T-helper 17 cell (primary cell): ENCODE results near the gene TBC1D2. TPM values are rescaled to one million over a fixed set of nuclear protein-coding genes. Genes with fewer than 3 reads are reported as not detected.

Experiments used
- ATAC-seq: fragments of 150-1000 bp; cut with Tn5 transposase; 2 replicates; pipeline ENCODE4 v1.10.0; 2021; ENCODE audit warnings: mild to moderate bottlenecking, moderate library complexity
- DNase-seq, 3 donors: peaks; one replicate each; pipeline versions ENCODE4 v3.0.0 to v3.0.0-alpha.2; 2020 to 2021
- H3K9me3 ChIP-seq: one replicate; pipeline ENCODE4 v1.7.0; 2013; ENCODE audit warnings: low read length, mild to moderate bottlenecking; ENCODE audit not compliant: control insufficient read depth, poor library complexity, severe bottlenecking
- H3K27ac Mint-ChIP-seq: one replicate; pipeline ENCODE4 v1.8.0; 2022; ENCODE audit warnings: mild to moderate bottlenecking, moderate library complexity, mixed read lengths
- H3K27me3 Mint-ChIP-seq: one replicate; pipeline ENCODE4 v1.8.0; 2022; ENCODE audit warnings: mixed read lengths
- H3K36me3 Mint-ChIP-seq: one replicate; pipeline ENCODE4 v1.8.0; 2022; ENCODE audit warnings: low read depth, mixed read lengths
- H3K4me1 Mint-ChIP-seq: one replicate; pipeline ENCODE4 v1.8.0; 2022; ENCODE audit warnings: mild to moderate bottlenecking, mixed read lengths
- H3K4me3 Mint-ChIP-seq: one replicate; pipeline ENCODE4 v1.8.0; 2022; ENCODE audit warnings: mild to moderate bottlenecking, moderate library complexity, mixed read lengths
- total RNA-seq, 4 donors: library from RNA in 2 of 4; stranded (reverse) in 2 of 4; gene quantifications; one replicate each; pipeline ENCODE4 v1.2.3 and lab custom pipeline; 2022 to 2026

Gene TBC1D2
- total RNA-seq, 2 donors from 2014 or later = 7.8 to 8.2 TPM

- peak overlapping the region; percentile 90 for H3K27ac Mint-ChIP-seq
- H3K4me3 Mint-ChIP-seq = peak overlapping the region; percentile 21
- H3K27me3 Mint-ChIP-seq = no peaks in the 10 kb centered on the region
- DNase-seq (no peak), ATAC-seq (no peak)
- H3K4me1 Mint-ChIP-seq = peaks cover 42% of the 10 kb centered on the region
- H3K9me3 ChIP-seq = no peaks in the 10 kb centered on the region
- H3K36me3 Mint-ChIP-seq = peaks cover 4% of the 10 kb centered on the region
Observed at GRCh38 chr9:98171176-98171925, 84.1 kb downstream of the TBC1D2 start.

DNA sequence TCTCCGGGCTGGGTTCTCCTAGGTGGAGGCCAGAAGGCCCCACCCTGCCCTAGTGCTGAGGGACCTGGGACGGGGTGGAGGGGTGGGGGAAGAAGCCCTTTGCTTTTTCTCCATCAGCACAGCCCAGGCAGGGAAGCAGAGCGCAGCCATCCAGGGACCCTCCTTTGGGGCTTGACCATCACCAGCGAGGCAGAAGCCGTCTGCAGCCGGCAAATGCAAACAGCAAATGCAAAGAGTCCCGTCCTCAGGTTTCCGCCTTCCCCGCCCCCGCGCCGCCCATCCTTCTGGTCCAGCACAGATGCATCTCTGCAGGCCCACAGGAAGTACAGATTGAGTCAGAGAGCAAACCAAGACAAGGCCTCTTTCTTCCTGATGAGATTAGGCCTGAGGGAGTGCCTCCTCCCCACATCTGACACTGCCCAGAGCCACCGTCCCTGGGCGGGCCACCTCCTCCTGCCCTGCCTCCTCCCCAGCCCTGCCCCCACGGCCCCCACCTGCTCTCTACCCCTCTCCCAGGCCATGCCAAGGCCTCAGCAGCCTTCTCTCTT lies 86.4 kb downstream of the TBC1D2 start:
- H3K27me3 Mint-ChIP-seq = no peaks in the 10 kb centered on the region
- DNase-seq = peak in 1 of 3 donors; percentile 22
- peak overlapping the region; percentile 90 for H3K27ac Mint-ChIP-seq
- peak overlapping the region; percentile 84 for H3K4me3 Mint-ChIP-seq
- peaks cover 4% of the 10 kb centered on the region for H3K36me3 Mint-ChIP-seq
- peaks cover 57% of the 10 kb centered on the region for H3K4me1 Mint-ChIP-seq
- ATAC-seq = peak; percentile 76
- H3K9me3 ChIP-seq = no peaks in the 10 kb centered on the region

DNA sequence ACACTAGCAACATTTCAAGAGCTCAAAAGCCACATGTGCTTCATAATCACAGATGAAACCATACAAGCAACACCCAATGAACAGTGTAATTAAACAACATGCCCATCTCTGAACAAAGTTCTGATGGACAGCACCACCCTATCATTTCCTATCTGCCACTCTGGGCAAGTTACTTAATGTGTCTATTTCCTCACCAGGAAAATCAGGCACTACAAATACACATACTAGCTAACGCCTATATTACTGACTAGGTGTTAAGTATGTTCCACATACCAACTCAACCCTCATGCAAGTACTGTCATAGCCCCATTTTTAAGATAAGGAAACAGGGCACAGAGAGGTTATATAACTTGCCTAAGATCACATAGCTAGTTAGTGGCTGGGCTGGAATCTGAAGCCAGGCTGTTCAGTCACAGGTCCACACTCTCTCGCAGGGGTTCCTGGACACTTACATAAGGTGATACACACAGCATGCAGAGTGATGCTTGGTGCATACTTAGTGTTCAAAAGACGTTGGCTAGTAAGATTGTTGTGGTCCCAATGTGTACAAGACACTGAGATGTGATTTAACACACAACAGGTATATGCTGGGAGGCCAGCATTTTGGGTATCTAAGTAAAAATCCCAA lies 87.2 kb downstream of the TBC1D2 start:
- H3K9me3 ChIP-seq = no peaks in the 10 kb centered on the region
- Mint-ChIP-seq H3K27ac (peak overlapping the region; percentile 67), H3K36me3 (peaks cover 3% of the 10 kb centered on the region), H3K27me3 (no peaks in the 10 kb centered on the region), H3K4me1 (peaks cover 58% of the 10 kb centered on the region), H3K4me3 (no peak overlapping the region)
- DNase-seq (no peak), ATAC-seq (peak; percentile 10)

GRCh38 chr9:98164912-98165311 lies 90.5 kb downstream of the TBC1D2 start:
- Mint-ChIP-seq H3K27ac (peak overlapping the region; percentile 57), H3K4me3 (no peak overlapping the region), H3K4me1 (peaks cover 54% of the 10 kb centered on the region), H3K36me3 (peaks cover 3% of the 10 kb centered on the region), H3K27me3 (no peaks in the 10 kb centered on the region)
- no peak for ATAC-seq
- no peak for DNase-seq
- no peaks in the 10 kb centered on the region for H3K9me3 ChIP-seq

DNA sequence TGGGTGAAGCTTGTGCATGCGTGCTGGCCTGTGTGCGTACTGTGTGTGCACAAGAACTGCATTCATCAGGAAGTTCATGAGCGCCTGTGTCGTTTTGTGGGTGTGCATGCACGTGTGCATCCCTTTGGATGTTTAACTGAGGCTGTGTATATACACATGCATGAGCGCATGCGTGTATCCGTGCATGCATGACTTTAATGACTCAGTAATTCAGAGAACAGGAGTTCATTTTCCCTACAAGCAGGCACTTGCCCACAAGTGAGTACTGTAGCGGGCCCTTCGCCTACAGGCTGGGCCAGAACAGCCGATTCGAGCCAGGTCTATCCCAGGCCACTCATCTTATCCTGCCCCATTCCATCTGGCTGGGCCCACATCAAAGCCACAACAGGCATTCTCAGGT lies 92.8 kb downstream of the TBC1D2 start:
- DNase-seq (no peak), ATAC-seq (no peak)
- Mint-ChIP-seq H3K4me1 (peaks cover 49% of the 10 kb centered on the region), H3K4me3 (no peak overlapping the region), H3K27me3 (no peaks in the 10 kb centered on the region), H3K36me3 (peaks cover 5% of the 10 kb centered on the region), H3K27ac (peak overlapping the region; percentile 57)
- no peaks in the 10 kb centered on the region for H3K9me3 ChIP-seq

GRCh38 chr9:98161851-98162250 lies 93.6 kb downstream of the TBC1D2 start:
- Mint-ChIP-seq H3K27me3 (no peaks in the 10 kb centered on the region), H3K4me1 (peaks cover 46% of the 10 kb centered on the region)

GRCh38 chr9:98159790-98160189 lies 95.7 kb downstream of the TBC1D2 start:
- H3K4me3 Mint-ChIP-seq = no peak overlapping the region
- peaks cover 32% of the 10 kb centered on the region for H3K4me1 Mint-ChIP-seq
- no peaks in the 10 kb centered on the region for H3K9me3 ChIP-seq
- DNase-seq (no peak), ATAC-seq (no peak)
- H3K27ac Mint-ChIP-seq = peak overlapping the region; percentile 67
- peaks cover 5% of the 10 kb centered on the region for H3K36me3 Mint-ChIP-seq
- H3K27me3 Mint-ChIP-seq = no peaks in the 10 kb centered on the region

More at GRCh38 chr9:98161851-98162250, 93.6 kb downstream of the TBC1D2 start:
- H3K4me3 Mint-ChIP-seq = no peak overlapping the region
- no peak overlapping the region for H3K27ac Mint-ChIP-seq
- peaks cover 3% of the 10 kb centered on the region for H3K36me3 Mint-ChIP-seq
- DNase-seq (no peak), ATAC-seq (no peak)
- H3K9me3 ChIP-seq = no peaks in the 10 kb centered on the region

GRCh38 chr9:98159301-98159700 lies 96.1 kb downstream of the TBC1D2 start:
- Mint-ChIP-seq H3K27ac (peak overlapping the region; percentile 67), H3K4me1 (peaks cover 29% of the 10 kb centered on the region)

DNA sequence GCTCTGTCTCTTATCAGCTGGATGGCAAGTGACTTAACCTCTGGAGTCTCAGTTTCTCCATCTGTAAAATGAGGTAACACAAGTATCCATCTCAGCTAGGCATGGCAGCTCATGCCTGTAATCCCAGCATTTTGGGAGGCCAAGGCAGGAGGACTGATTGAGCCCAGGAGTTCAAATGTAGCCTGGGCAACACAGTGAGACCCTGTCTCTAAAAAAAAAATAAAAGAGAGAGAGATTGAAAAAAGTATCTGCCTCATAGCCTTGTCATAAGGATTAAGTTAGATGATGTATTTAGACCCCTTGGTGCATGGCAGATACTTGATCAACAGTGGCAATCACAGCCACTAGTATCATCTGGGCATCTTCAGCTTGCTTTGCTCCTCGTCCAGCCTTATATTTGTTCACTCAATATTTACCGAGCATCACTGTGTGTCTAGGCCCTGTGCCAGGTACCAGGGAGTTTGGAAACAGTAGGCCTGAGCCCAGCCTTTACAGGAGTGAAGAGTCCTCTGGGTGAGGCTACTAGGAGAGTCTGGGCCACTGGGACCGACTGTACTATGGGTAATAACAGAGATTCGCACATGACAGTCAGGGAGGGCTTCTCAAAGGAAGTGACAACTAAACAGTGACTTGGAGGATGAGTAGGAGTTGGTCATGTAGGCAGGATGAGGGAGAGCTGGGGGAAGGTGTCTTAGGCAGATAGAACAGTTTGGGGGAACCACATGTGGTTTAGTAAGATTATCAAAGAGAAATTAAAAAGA lies 97.2 kb downstream of the TBC1D2 start:
- no peak for DNase-seq
- Mint-ChIP-seq H3K4me3 (no peak overlapping the region), H3K27ac (peak overlapping the region; percentile 22), H3K27me3 (no peaks in the 10 kb centered on the region), H3K4me1 (peaks cover 22% of the 10 kb centered on the region), H3K36me3 (peaks cover 5% of the 10 kb centered on the region)
- H3K9me3 ChIP-seq = no peaks in the 10 kb centered on the region
- ATAC-seq = no peak

More at GRCh38 chr9:98159301-98159700, 96.1 kb downstream of the TBC1D2 start:
- ATAC-seq (no peak), DNase-seq (no peak)
- no peaks in the 10 kb centered on the region for H3K9me3 ChIP-seq
- Mint-ChIP-seq H3K27me3 (no peaks in the 10 kb centered on the region), H3K4me3 (no peak overlapping the region), H3K36me3 (peaks cover 5% of the 10 kb centered on the region)

DNA sequence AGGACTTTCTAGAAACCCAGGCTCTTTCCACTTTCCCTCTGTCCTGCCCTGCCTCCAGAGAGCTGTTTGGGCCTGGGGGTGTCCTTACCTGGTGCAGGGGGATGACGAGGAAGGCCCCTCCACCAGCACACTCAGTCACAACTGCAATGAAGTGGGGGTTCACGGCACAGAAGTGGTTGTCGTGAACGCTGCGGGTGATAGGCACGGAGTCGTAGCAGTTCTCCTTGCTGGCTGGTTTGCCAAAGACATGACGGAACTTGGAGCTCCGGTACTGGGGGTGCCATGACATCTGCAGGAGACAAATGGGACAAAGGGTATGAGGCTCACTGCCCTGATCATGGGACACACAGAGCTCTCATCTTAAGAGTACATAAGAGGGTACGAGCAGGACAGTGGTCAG lies 98.1 kb downstream of the TBC1D2 start:
- no peak for DNase-seq
- H3K4me1 Mint-ChIP-seq = peaks cover 20% of the 10 kb centered on the region
- no peak for ATAC-seq
- H3K9me3 ChIP-seq = no peaks in the 10 kb centered on the region
- no peak overlapping the region for H3K4me3 Mint-ChIP-seq
- H3K27ac Mint-ChIP-seq = no peak overlapping the region
- peaks cover 5% of the 10 kb centered on the region for H3K36me3 Mint-ChIP-seq
- no peaks in the 10 kb centered on the region for H3K27me3 Mint-ChIP-seq

DNA sequence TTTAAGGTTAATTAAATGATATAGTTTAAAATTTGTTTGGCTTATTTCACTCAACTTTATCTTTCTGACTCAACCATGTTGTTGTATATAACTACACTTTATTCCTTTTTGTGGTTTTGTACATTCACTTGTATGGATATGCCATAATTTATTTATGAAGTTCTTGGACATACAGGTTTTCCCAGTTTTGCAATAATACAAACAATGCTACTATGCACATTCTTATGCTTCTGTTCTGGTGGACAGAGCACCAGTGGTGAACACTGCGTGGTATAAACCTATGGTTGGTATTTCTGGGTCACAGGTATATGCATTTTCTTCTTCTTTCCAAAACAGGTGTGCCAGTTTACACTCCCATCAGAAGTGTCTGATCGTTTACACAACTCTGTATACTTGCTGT lies 100.8 kb downstream of the TBC1D2 start:
- no peaks in the 10 kb centered on the region for H3K9me3 ChIP-seq
- H3K4me3 Mint-ChIP-seq = no peak overlapping the region
- H3K27ac Mint-ChIP-seq = no peak overlapping the region
- ATAC-seq (no peak), DNase-seq (no peak)
- no peaks in the 10 kb centered on the region for H3K27me3 Mint-ChIP-seq
- peaks cover 8% of the 10 kb centered on the region for H3K36me3 Mint-ChIP-seq
- H3K4me1 Mint-ChIP-seq = peaks cover 17% of the 10 kb centered on the region

DNA sequence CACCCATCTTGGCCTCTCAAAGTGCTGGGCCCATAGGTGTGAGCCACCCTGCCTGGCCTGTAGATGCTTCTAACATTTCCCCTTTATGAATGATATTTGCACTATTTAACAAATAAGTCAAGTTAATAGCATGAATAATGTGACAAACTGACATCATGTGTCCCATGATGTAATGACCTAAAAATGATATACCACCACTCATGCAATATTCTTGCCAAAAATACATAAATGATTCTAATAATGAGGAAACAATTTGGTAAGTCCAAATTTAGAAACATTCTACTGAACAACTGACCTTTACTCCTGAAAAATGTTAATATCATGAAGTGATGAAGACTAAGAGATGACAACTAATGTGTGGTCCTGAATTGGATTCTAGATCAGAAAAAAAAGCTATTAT lies 102.9 kb downstream of the TBC1D2 start:
- no peak overlapping the region for H3K27ac Mint-ChIP-seq
- peaks cover 13% of the 10 kb centered on the region for H3K4me1 Mint-ChIP-seq
- ATAC-seq = no peak
- no peaks in the 10 kb centered on the region for H3K27me3 Mint-ChIP-seq
- DNase-seq = no peak
- peaks cover 6% of the 10 kb centered on the region for H3K36me3 Mint-ChIP-seq
- no peaks in the 10 kb centered on the region for H3K9me3 ChIP-seq
- H3K4me3 Mint-ChIP-seq = no peak overlapping the region

DNA sequence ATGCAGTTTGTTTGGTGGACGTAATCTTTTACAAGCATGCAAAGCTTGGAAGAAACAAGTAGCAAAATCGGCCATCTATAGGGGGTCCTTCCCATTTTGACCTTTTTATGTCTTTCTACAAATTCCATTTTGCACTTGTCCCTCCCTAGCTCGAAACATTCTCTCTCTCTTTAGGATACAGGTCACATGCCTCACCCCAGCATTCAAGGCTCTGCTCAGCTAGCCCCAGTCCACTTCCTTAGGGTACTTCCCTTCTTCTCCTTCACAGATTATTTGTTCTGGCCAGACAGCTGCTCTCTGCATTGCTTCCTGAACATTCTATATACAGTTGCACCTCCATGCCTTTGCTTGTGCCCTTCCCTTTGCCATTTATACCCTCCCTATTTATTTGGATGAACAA lies 104.7 kb downstream of the TBC1D2 start:
- H3K9me3 ChIP-seq = no peaks in the 10 kb centered on the region
- H3K27me3 Mint-ChIP-seq = no peaks in the 10 kb centered on the region
- peaks cover 3% of the 10 kb centered on the region for H3K36me3 Mint-ChIP-seq
- H3K27ac Mint-ChIP-seq = peak overlapping the region; percentile 81
- ATAC-seq (no peak), DNase-seq (no peak)
- peaks cover 14% of the 10 kb centered on the region for H3K4me1 Mint-ChIP-seq
- peak overlapping the region; percentile 19 for H3K4me3 Mint-ChIP-seq
